Measurements from ENCODE around the gene SGCA. TPM values are rescaled to one million over a fixed set of nuclear protein-coding genes. Genes with fewer than 3 reads are reported as not detected.

Gene SGCA
- polyA plus RNA-seq, 5 donors: 3.1 to 19.0 (median 3.6) TPM

GRCh38 chr17:50165066-50165465 lies 739 bp upstream of the SGCA start:
- no peak for DNase-seq

GRCh38 chr17:50165466-50165865 lies 339 bp upstream of the SGCA start:
- no peak for DNase-seq

GRCh38 chr17:50166518-50167181 lies 845 bp downstream of the SGCA start:
- no peak for DNase-seq

GRCh38 chr17:50167371-50167770 lies 1.6 kb downstream of the SGCA start:
- DNase-seq: no peak

- no peak for DNase-seq
Measured at GRCh38 chr17:50168319-50168718, 2.5 kb downstream of the SGCA start.

GRCh38 chr17:50169121-50169764 lies 3.4 kb downstream of the SGCA start:
- peak in 1 of 2 donors; percentile 76 for DNase-seq

- no peak for DNase-seq
Measured at GRCh38 chr17:50169881-50170459, 4.2 kb downstream of the SGCA start.

- DNase-seq: no peak
Measured at GRCh38 chr17:50170662-50171370, 5.0 kb downstream of the SGCA start.

GRCh38 chr17:50171371-50172071 lies 5.7 kb downstream of the SGCA start:
- no peak for DNase-seq

- DNase-seq: no peak
Measured at GRCh38 chr17:50172130-50172529, 6.3 kb downstream of the SGCA start.

GRCh38 chr17:50172936-50173334 lies 7.1 kb downstream of the SGCA start:
- DNase-seq: no peak

- no peak for DNase-seq
Measured at GRCh38 chr17:50173335-50173941, 7.6 kb downstream of the SGCA start.

- no peak for DNase-seq
Measured at GRCh38 chr17:50174444-50174843, 8.6 kb downstream of the SGCA start.

- no peak for DNase-seq
Measured at GRCh38 chr17:50175035-50175807, 9.4 kb downstream of the SGCA start.

GRCh38 chr17:50176559-50177357 lies 11.0 kb downstream of the SGCA start:
- DNase-seq: no peak

- DNase-seq: no peak
Measured at GRCh38 chr17:50177476-50177875, 11.7 kb downstream of the SGCA start.

- peak; percentile 68 to 70 for DNase-seq
Measured at GRCh38 chr17:50177983-50178834, 12.4 kb downstream of the SGCA start.

- no peak for DNase-seq
Measured at GRCh38 chr17:50180111-50180510, 14.3 kb downstream of the SGCA start.

GRCh38 chr17:50180620-50181019 lies 14.8 kb downstream of the SGCA start:
- no peak for DNase-seq
